Large intestine (tissue), 3 donors: ENCODE data around the gene PBX1. TPM values are rescaled to one million over a fixed set of nuclear protein-coding genes. Genes with fewer than 3 reads are reported as not detected.

Experiments used
- DNase-seq, 2 donors: peaks; one replicate each; pipeline versions ENCODE4 v3.0.0 to v3.0.0-alpha.2; 2013
- H3K27ac ChIP-seq: one replicate; pipeline ENCODE4 v1.5.1; 2013; ENCODE audit warnings: low read length
- H3K27me3 ChIP-seq: 2 replicates; pipeline ENCODE4 v1.6.1; 2013; ENCODE audit warnings: low read length; ENCODE audit not compliant: control insufficient read depth, insufficient read depth
- H3K36me3 ChIP-seq: 2 replicates; pipeline ENCODE4 v1.6.1; 2013; ENCODE audit warnings: low read length; ENCODE audit not compliant: control insufficient read depth, insufficient read depth
- H3K4me1 ChIP-seq: one replicate; pipeline ENCODE4 v1.6.1; 2013; ENCODE audit warnings: low read length; ENCODE audit not compliant: control insufficient read depth, insufficient read depth
- H3K4me3 ChIP-seq: one replicate; pipeline ENCODE4 v1.5.1; 2013; ENCODE audit warnings: low read length
- H3K9me3 ChIP-seq: one replicate; pipeline ENCODE4 v1.6.1; 2013; ENCODE audit warnings: mild to moderate bottlenecking, low read depth, low read length, moderate library complexity; ENCODE audit not compliant: control insufficient read depth
- WGBS: methylation state at CpG from one replicate; pipeline ENCODE4 v1.1.5; 2013; ENCODE audit warnings: low lambda C conversion rate; ENCODE audit not compliant: insufficient coverage; 5-methylcytosine and 5-hydroxymethylcytosine counted together
- polyA plus RNA-seq: library from polyadenylated mRNA; unstranded; fragments of 120-200 nt; gene quantifications from one replicate; pipeline ENCODE4 v1.2.1, GENCODE V29; 2013

The PBX1 gene
- polyA plus RNA-seq, 1 donor = 60.8 TPM

DNA sequence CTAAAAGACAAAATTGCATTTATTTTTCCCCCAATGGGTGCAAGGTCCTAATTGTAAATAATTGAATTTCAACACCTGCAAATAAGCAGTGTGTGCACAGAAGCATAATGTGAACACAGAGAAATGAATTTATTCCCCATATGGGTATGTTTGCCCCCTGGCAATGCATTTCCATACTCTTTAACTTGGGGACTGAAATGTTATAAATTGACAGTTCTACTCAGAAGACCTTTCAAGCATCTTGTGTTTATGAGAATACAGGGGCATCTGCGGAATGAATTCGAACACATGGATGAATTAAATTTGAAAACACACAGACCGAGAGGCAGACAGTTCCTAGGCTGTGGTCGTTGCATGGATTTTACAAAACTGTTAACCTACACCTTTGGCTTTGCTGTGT lies 3.5 kb downstream of the PBX1 start:
- peaks cover 18% of the 10 kb centered on the region for H3K4me1 ChIP-seq
- H3K36me3 ChIP-seq = peaks cover 3% of the 10 kb centered on the region

DNA sequence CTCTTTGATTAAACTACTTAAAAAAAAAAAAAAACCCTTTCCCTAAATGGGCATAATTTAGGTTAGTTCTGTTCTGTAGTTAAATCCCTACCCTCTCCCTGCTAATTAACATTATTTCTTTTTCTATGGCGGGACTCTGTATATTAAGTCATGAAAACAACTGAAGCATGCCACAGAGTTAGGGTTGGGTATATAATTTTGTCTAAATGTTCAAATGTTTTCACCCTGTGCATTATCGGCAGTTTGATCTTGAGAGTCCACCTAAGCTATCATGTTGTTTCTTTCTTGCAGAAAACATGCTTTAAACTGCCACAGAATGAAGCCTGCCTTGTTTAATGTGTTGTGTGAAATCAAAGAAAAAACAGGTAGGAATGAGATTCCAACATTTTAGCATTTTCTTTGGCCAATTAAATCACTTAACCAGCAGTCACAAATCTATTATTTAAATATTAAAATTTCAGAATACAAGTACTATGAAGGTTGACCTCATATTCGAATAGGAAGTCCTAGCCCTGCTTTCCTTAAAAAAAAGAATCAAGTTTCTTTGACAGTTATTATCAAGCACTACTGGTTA lies 4.0 kb downstream of the PBX1 start:
- Histone ChIP-seq H3K4me1 (peaks cover 14% of the 10 kb centered on the region), H3K4me3 (peak overlapping the region; percentile 57), H3K9me3 (no peaks in the 10 kb centered on the region), H3K36me3 (peaks cover 3% of the 10 kb centered on the region), H3K27me3 (no peaks in the 10 kb centered on the region), H3K27ac (no peak overlapping the region)
- 33% methylated on average over 1 of the region's 3 CpGs for WGBS
- peak in 1 of 2 donors; percentile 43 for DNase-seq

More for the DNA sequence above, 3.5 kb downstream of the PBX1 start:
- WGBS = no CpG with 5 or more reads among the region's 4 CpGs
- H3K27ac ChIP-seq = no peak overlapping the region
- no peaks in the 10 kb centered on the region for H3K9me3 ChIP-seq
- DNase-seq = peak in 1 of 2 donors; percentile 52
- H3K4me3 ChIP-seq = peak overlapping the region; percentile 57
- H3K27me3 ChIP-seq = no peaks in the 10 kb centered on the region

DNA sequence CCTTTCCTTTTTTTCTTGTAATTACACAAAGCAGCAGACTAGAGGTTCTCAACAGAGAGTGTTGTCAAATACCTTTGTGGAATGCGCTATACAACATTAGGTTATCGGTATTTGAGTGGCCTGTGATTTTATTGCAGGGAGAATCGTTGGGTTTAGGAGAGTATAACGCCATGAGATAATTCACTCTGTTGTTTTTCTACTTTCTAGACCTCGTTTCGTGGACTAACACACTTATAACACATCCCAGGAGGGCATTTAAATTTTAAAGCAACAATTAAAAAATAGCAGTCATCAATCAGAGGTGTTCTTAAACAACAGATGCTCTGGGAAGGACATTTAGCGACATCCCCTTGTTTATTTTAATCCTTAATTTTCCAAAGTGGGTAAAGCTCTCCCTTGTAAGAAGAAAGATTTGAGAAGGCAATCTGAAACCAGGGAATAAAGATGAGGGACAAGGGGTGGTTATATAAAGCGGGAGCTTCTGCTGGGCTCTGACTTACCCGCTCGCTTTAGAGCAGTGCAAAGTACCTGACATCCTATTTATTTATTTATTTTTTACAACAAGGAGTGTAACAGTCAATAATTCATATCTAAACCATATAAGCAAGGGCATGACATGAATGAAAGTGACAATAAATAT lies 4.9 kb downstream of the PBX1 start:
- Histone ChIP-seq H3K4me1 (peaks cover 12% of the 10 kb centered on the region), H3K4me3 (peak overlapping the region; percentile 57), H3K27ac (no peak overlapping the region), H3K9me3 (no peaks in the 10 kb centered on the region), H3K36me3 (peaks cover 3% of the 10 kb centered on the region), H3K27me3 (no peaks in the 10 kb centered on the region)
- peak in 1 of 2 donors; percentile 43 for DNase-seq
- WGBS = 15% methylated on average over 3 of the region's 10 CpGs

DNA sequence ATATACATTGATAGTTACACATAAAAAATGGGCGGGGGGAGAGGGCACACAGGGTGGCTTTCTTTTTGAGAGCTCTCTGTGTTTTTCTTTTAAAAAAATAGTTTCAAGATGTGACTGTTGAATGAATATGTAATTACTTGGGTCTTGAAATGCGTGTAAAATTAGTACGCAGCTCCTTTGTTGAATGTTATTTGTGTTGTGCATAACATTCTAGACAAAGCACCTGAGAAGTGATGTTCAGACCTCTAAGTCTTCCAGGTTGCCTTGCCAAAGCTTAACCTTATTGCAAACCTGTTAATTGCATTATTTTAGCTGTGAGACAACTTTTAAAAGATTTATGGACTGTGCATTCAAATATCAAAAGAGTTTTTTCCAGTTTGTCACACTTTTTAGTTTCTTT lies 5.4 kb downstream of the PBX1 start:
- peak overlapping the region; percentile 57 for H3K4me3 ChIP-seq

DNA sequence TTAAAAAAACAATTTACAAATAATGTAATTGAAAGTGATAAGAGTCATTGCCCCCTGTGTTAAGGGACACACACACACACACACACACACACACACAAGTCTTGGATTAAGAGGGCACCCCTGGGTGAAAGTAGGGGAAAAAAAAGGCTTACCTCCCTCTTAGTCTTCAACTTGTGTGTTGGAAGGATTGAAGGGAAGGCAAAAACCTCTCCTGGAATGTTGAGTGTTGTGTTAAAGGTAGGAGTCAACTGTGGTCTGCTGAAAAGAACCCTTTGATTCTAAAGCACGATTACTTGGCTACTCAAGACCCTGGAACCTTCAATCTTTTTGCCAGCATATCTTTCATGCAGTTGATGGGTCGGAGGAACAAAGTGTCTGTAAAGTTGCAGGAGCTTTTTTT lies 6.4 kb downstream of the PBX1 start:
- H3K36me3 ChIP-seq = peaks cover 11% of the 10 kb centered on the region

More for the DNA sequence above, 5.4 kb downstream of the PBX1 start:
- no peak for DNase-seq
- H3K27ac ChIP-seq = no peak overlapping the region
- no peaks in the 10 kb centered on the region for H3K27me3 ChIP-seq
- no CpG with 5 or more reads among the region's 3 CpGs for WGBS
- peaks cover 4% of the 10 kb centered on the region for H3K36me3 ChIP-seq
- peaks cover 12% of the 10 kb centered on the region for H3K4me1 ChIP-seq
- no peaks in the 10 kb centered on the region for H3K9me3 ChIP-seq

DNA sequence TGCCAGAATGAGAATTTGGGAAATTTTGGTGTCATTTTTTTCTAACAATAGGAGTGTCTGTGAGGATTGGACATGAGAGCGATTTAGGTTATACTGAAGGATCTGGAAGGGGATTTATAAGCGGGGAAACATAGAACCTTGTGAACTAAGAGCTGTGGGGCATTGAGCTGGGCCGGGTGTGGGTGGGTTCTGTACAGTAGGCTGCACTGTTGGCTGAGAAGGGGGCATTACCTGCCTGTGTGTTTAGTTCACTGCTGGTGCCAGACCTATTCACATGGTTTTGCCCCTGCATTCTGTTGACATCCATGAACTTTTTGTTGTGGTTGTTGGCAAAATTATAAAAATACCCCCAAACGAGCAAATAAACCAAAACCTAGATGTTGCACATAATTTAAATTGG lies 8.8 kb downstream of the PBX1 start:
- no CpG with 5 or more reads among the region's 4 CpGs for WGBS
- Histone ChIP-seq H3K27ac (no peak overlapping the region), H3K36me3 (peaks cover 17% of the 10 kb centered on the region), H3K4me3 (no peak overlapping the region), H3K9me3 (no peaks in the 10 kb centered on the region), H3K4me1 (peaks cover 12% of the 10 kb centered on the region), H3K27me3 (no peaks in the 10 kb centered on the region)
- DNase-seq = no peak

More for the DNA sequence above, 6.4 kb downstream of the PBX1 start:
- no peak overlapping the region for H3K27ac ChIP-seq
- H3K9me3 ChIP-seq = no peaks in the 10 kb centered on the region
- H3K4me3 ChIP-seq = no peak overlapping the region
- no peaks in the 10 kb centered on the region for H3K27me3 ChIP-seq
- WGBS = no CpG with 5 or more reads among the region's 2 CpGs
- DNase-seq = peak in 1 of 2 donors; percentile 22
- H3K4me1 ChIP-seq = peaks cover 12% of the 10 kb centered on the region

DNA sequence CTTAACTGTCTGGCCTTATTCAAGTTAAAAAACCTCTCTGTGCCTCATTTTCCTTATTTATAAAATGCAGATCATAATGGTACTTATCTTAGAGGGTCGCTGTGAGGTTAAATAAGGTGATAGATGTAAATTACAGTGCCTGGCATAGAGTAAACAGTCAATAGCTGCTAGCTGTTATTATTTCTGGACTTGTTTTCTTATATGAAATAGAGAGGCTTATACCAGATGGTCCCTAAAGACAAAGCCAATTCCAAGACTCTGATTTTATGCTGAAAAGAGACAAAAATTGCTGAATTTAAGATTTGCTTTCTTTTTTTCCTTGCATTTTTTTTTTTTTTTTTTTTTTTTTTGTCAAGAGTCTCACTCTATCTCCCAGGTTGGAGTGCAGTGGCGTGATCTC lies 10.3 kb downstream of the PBX1 start:
- H3K27me3 ChIP-seq = no peaks in the 10 kb centered on the region
- no peak overlapping the region for H3K4me3 ChIP-seq
- DNase-seq = no peak
- H3K36me3 ChIP-seq = peaks cover 21% of the 10 kb centered on the region
- H3K27ac ChIP-seq = no peak overlapping the region
- WGBS = 100% methylated on average over 1 of the region's 2 CpGs
- peaks cover 6% of the 10 kb centered on the region for H3K4me1 ChIP-seq
- no peaks in the 10 kb centered on the region for H3K9me3 ChIP-seq

DNA sequence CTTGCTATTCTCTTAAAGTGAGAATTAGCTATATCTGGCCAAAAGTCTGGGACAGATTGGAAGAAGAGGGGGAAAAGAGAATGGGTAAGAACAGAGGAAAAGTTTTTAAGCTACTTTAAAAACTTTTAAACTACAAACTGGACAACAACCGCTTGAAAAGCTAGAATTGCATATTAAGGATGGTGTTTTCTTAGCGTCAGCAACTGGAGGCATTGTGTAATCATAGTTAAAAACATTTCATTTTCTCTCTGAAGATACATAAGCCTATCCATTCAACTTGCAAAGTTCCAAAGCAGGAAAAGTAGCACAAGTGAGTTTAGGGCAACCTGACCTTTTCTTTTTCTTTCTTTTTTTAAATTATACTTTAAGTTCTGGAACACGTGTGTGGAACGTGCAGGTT lies 10.9 kb downstream of the PBX1 start:
- 100% methylated on average over 2 of the region's 4 CpGs for WGBS
- Histone ChIP-seq H3K9me3 (no peaks in the 10 kb centered on the region), H3K4me1 (peaks cover 5% of the 10 kb centered on the region), H3K4me3 (no peak overlapping the region), H3K27me3 (no peaks in the 10 kb centered on the region), H3K27ac (no peak overlapping the region), H3K36me3 (peaks cover 22% of the 10 kb centered on the region)
- no peak for DNase-seq

DNA sequence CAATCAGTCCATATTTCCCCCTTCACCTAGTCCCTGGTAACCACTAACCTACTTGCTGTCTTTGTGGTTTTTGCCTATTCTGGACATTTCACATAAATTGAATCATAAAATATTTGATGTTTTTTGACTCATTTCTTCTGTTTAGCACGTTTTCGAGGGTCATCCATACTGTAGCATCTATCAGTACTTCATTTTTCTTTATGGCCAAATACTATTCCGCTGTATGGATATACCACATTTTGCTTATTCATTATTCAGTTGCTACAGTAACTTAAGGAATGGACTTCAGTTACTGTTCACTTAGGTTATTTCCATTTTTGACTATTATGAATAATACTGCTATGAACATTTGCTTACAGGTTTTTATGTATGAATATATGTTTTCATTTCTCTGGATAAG lies 12.3 kb downstream of the PBX1 start:
- no peak for DNase-seq
- Histone ChIP-seq H3K27me3 (no peaks in the 10 kb centered on the region), H3K4me1 (no peaks in the 10 kb centered on the region), H3K4me3 (no peak overlapping the region), H3K9me3 (no peaks in the 10 kb centered on the region), H3K36me3 (peaks cover 26% of the 10 kb centered on the region), H3K27ac (no peak overlapping the region)
- WGBS = 93% methylated on average over 3 of the region's 3 CpGs

DNA sequence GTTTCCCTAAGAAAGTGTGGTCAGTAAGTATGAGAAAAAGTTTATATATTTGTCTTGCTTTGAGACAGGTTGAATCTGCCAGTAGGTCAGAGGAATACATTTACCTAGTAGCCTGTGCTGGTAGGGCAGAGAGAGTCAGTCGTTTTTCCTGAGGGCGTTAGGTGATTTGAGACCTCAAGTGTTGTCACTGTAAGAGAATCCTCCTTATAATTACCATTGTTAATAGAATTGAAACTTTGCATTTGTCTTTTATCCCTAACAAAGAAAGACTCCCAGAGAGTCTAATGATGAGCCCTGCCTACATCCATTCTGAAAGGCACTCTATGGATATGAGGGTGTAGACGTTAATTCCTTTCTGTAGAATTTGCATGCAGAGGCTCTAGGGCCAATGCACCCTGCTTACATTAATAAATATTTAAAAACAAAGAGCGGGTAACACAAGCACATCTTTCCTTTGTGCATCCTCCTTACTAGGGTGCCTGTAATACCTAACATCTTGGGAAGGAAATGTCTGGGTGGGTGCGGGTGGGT lies 16.4 kb downstream of the PBX1 start:
- Histone ChIP-seq H3K27ac (no peak overlapping the region), H3K9me3 (peaks cover 3% of the 10 kb centered on the region), H3K4me3 (no peak overlapping the region), H3K4me1 (peaks cover 8% of the 10 kb centered on the region), H3K36me3 (peaks cover 31% of the 10 kb centered on the region), H3K27me3 (no peaks in the 10 kb centered on the region)
- DNase-seq = no peak
- no CpG with 5 or more reads among the region's 5 CpGs for WGBS
